Osteoblast (primary cell): ENCODE results near the gene TBXAS1. TPM values are rescaled to one million over a fixed set of nuclear protein-coding genes. Genes with fewer than 3 reads are reported as not detected.

ENCODE experiments used
- DNase-seq: peaks from one replicate; pipeline ENCODE4 v3.0.0; 2011; ENCODE audit warnings: low spot score, mixed read lengths; ENCODE audit not compliant: insufficient read length; ENCODE audit errors: missing footprints
- H2AFZ ChIP-seq: 2 replicates; pipeline ENCODE4 v1.6.0; 2011; ENCODE audit warnings: mild to moderate bottlenecking, low read length
- H3K27ac ChIP-seq: 2 replicates; pipeline ENCODE4 v1.5.1; 2011; ENCODE audit warnings: mild to moderate bottlenecking, low read depth, low read length, moderate library complexity
- H3K27me3 ChIP-seq: 2 replicates; pipeline ENCODE4 v1.6.0; 2012; ENCODE audit warnings: mild to moderate bottlenecking, control low read depth, inconsistent platforms, low read length, moderate library complexity; ENCODE audit not compliant: insufficient read depth
- H3K36me3 ChIP-seq: 2 replicates; pipeline ENCODE4 v1.5.1; 2011; ENCODE audit warnings: mild to moderate bottlenecking, low read length, control low read depth, moderate library complexity; ENCODE audit not compliant: insufficient read depth
- H3K4me1 ChIP-seq: 2 replicates; pipeline ENCODE4 v1.5.1; 2011; ENCODE audit warnings: mild to moderate bottlenecking, low read length, control low read depth, moderate library complexity; ENCODE audit not compliant: insufficient read depth
- H3K4me2 ChIP-seq: 2 replicates; pipeline ENCODE4 v1.6.0; 2011; ENCODE audit warnings: mild to moderate bottlenecking, low read length; ENCODE audit not compliant: insufficient read depth
- H3K4me3 ChIP-seq: fragments of 200-600 bp; sonication (generic); 3 replicates; pipeline ENCODE4 v1.5.1; 2012; ENCODE audit warnings: mild to moderate bottlenecking, low read length, inconsistent platforms; ENCODE audit not compliant: insufficient read depth
- H3K79me2 ChIP-seq: 2 replicates; pipeline ENCODE4 v1.6.0; 2012; ENCODE audit warnings: mild to moderate bottlenecking, low read length, control low read depth, inconsistent platforms; ENCODE audit not compliant: insufficient read depth
- H3K9me3 ChIP-seq: 2 replicates; pipeline ENCODE4 v1.5.1; 2011; ENCODE audit warnings: low read depth, low read length, control low read depth
- H4K20me1 ChIP-seq: 2 replicates; pipeline ENCODE4 v1.6.0; 2012; ENCODE audit warnings: mild to moderate bottlenecking, low read length, control low read depth; ENCODE audit not compliant: insufficient read depth
- CTCF ChIP-seq: IDR thresholded peaks from 2 replicates; pipeline ENCODE4 v1.5.1; 2011; ENCODE audit warnings: mild to moderate bottlenecking, low read depth, low read length, moderate library complexity; ENCODE audit errors: extremely low read depth
- total RNA-seq: library from RNA; depleted of rRNA; stranded (reverse); fragments of >200 nt; gene quantifications from 2 replicates; pipeline ENCODE4 v1.2.3, GENCODE V29; 2012

TBXAS1 gene
- total RNA-seq, 1 donor: 0.72 TPM

GRCh38 chr7:140014123-140014522 is 185.1 kb downstream of the TBXAS1 start:
- Histone ChIP-seq H3K9me3 (no peaks in the 10 kb centered on the region), H3K79me2 (no peaks in the 10 kb centered on the region), H2AFZ (no peak overlapping the region), H3K4me3 (no peak overlapping the region), H4K20me1 (no peaks in the 10 kb centered on the region), H3K36me3 (no peaks in the 10 kb centered on the region), H3K27me3 (peaks cover 26% of the 10 kb centered on the region), H3K27ac (no peak overlapping the region), H3K4me1 (no peaks in the 10 kb centered on the region), H3K4me2 (no peak overlapping the region)
- TF ChIP-seq CTCF: no peak
- DNase-seq: no peak

GRCh38 chr7:140015471-140015970 is 186.5 kb downstream of the TBXAS1 start:
- TF ChIP-seq CTCF: no peak
- H2AFZ ChIP-seq: no peak overlapping the region
- no peaks in the 10 kb centered on the region for H3K36me3 ChIP-seq
- no peak overlapping the region for H3K27ac ChIP-seq
- peaks cover 26% of the 10 kb centered on the region for H3K27me3 ChIP-seq
- H4K20me1 ChIP-seq: no peaks in the 10 kb centered on the region
- H3K4me3 ChIP-seq: no peak overlapping the region
- DNase-seq: no peak
- H3K4me1 ChIP-seq: no peaks in the 10 kb centered on the region
- no peaks in the 10 kb centered on the region for H3K79me2 ChIP-seq
- H3K9me3 ChIP-seq: no peaks in the 10 kb centered on the region
- H3K4me2 ChIP-seq: no peak overlapping the region

GRCh38 chr7:140016540-140016939 is 187.5 kb downstream of the TBXAS1 start:
- Histone ChIP-seq H3K27me3 (peaks cover 23% of the 10 kb centered on the region), H3K4me2 (no peak overlapping the region), H3K4me1 (no peaks in the 10 kb centered on the region), H3K36me3 (no peaks in the 10 kb centered on the region), H4K20me1 (no peaks in the 10 kb centered on the region), H2AFZ (no peak overlapping the region), H3K9me3 (no peaks in the 10 kb centered on the region), H3K4me3 (no peak overlapping the region), H3K79me2 (no peaks in the 10 kb centered on the region), H3K27ac (no peak overlapping the region)
- TF ChIP-seq CTCF: no peak
- DNase-seq: no peak

- Histone ChIP-seq H4K20me1 (no peaks in the 10 kb centered on the region), H3K27ac (no peak overlapping the region), H3K4me1 (no peaks in the 10 kb centered on the region), H3K36me3 (no peaks in the 10 kb centered on the region), H3K4me2 (no peak overlapping the region), H3K9me3 (no peaks in the 10 kb centered on the region), H3K27me3 (peaks cover 18% of the 10 kb centered on the region), H3K4me3 (no peak overlapping the region), H3K79me2 (no peaks in the 10 kb centered on the region), H2AFZ (no peak overlapping the region)
- no peak for DNase-seq
- no peak for TF ChIP-seq CTCF
Observed at GRCh38 chr7:140017034-140017433, 188.0 kb downstream of the TBXAS1 start.
